Measurements from ENCODE around the gene GAB2. TPM values are rescaled to one million over a fixed set of nuclear protein-coding genes. Genes with fewer than 3 reads are reported as not detected.

GAB2 gene
- total and polyA plus RNA-seq, 12 donors: 2.4 to 22.4 (median 16.2) TPM

DNA sequence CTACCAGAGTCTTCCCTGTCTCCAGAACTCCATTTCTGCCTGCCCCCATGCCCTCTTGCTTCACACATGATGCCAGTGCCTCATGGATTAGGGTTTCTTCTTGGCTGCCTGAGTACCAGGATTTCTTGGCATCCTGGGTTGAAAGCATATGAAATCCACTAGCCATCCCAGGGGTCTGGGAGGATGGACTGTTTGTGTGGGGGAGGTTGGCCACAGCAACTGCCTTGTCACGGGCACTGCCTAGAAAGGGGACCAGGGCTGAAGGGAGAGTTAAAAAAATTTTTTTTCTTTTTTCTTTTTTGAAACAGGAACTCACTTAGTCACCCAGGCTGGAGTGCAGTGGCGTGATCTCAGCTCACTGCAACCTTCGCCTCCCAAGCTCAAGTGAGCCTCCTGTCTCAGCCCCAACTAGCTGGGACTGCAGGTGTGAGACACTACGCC, 224.7 kb downstream of the GAB2 start:
- Histone ChIP-seq H3K27me3 (no peaks in the 10 kb centered on the region), H3K4me1 (replicated peaks in 1 of 2) (peaks cover 11 to 48% of the 10 kb centered on the region in 2 donors), H3K4me3 (no peak overlapping the region), H3K27ac (peak overlapping the region; percentile 28 to 82 (median 66)), H3K36me3 (replicated peaks in 1 of 2) (peaks cover 0 to 7% of the 10 kb centered on the region in 2 donors), H3K9me3 (replicated peaks in 1 of 3) (no peaks in the 10 kb centered on the region)
- 50 to 70% (median 62%) methylated on average over 4 of the region's 4 CpGs for WGBS, 4 donors
- intact Hi-C loops (cut with DNase I): loop anchor here in 1 of 2 donors (10.0 kb wide), 1 partner anchor 118 kb away; the partner anchor contains the start of gene NDUFC2
- no peak for TF ChIP-seq POLR2A (IDR thresholded peaks at IDR 0.05)
- no peak for TF ChIP-seq CTCF (IDR thresholded peaks at IDR 0.05)
- peak in 3 of 7 donors; percentile 48 to 53 (median 49) for DNase-seq

- peak; percentile 54 to 89 (median 71) for DNase-seq
- no peaks in the 10 kb centered on the region for H3K9me3 ChIP-seq (replicated peaks in 1 of 3)
- 40 to 52% (median 44%) methylated on average over 1 to 6 of the region's 6 CpGs for WGBS, 4 donors
- peak overlapping the region; percentile 30 to 82 (median 66) for H3K27ac ChIP-seq
- H3K36me3 ChIP-seq (replicated peaks in 1 of 2): peaks cover 0 to 4% of the 10 kb centered on the region in 2 donors
- no peak overlapping the region for H3K4me3 ChIP-seq
- intact Hi-C loops (cut with DNase I): loop anchor here in 1 of 2 donors (10.0 kb wide), 1 partner anchor 117 kb away; the partner anchor contains the start of gene NDUFC2
- TF ChIP-seq POLR2A (IDR thresholded peaks at IDR 0.05) (no peak), CTCF (IDR thresholded peaks at IDR 0.05) (no peak)
- no peaks in the 10 kb centered on the region for H3K27me3 ChIP-seq
- peaks cover 14 to 54% of the 10 kb centered on the region in 2 donors for H3K4me1 ChIP-seq (replicated peaks in 1 of 2)
These were observed 225.3 kb downstream of the GAB2 start for GRCh38 chr11:78192223-78192719.

GRCh38 chr11:78190871-78191538, 226.6 kb downstream of the GAB2 start:
- H3K4me3 ChIP-seq: no peak overlapping the region
- intact Hi-C loops (cut with DNase I): loop anchor here in 1 of 2 donors (10.0 kb wide), 1 partner anchor 116 kb away; the partner anchor contains the start of gene NDUFC2

More at GRCh38 chr11:78190871-78191538, 226.6 kb downstream of the GAB2 start:
- TF ChIP-seq POLR2A (IDR thresholded peaks at IDR 0.05) (no peak), CTCF (IDR thresholded peaks at IDR 0.05) (no peak)
- no peaks in the 10 kb centered on the region for H3K36me3 ChIP-seq (replicated peaks in 1 of 2)
- H3K27ac ChIP-seq: peak overlapping the region in 3 of 5 donors; percentile 22 to 97 (median 41)
- H3K27me3 ChIP-seq: no peaks in the 10 kb centered on the region
- no peaks in the 10 kb centered on the region for H3K9me3 ChIP-seq (replicated peaks in 1 of 3)
- DNase-seq: peak in 2 of 7 donors; percentile 13
- WGBS, 4 donors: 80 to 90% (median 84%) methylated on average over 14 of the region's 14 CpGs
- H3K4me1 ChIP-seq (replicated peaks in 1 of 2): peaks cover 27 to 66% of the 10 kb centered on the region in 2 donors

Data from adrenal gland (tissue), 12 donors.